Mesendoderm (in vitro differentiated cells): ENCODE data around the gene MMP21.

Source experiments
- DNase-seq: peaks from one replicate; pipeline ENCODE4 v3.0.0; 2013
- H2AK5ac ChIP-seq: 2 replicates; pipeline ENCODE4 v1.6.1; 2013; ENCODE audit warnings: low read length, inconsistent platforms
- H2BK120ac ChIP-seq: 2 replicates; pipeline ENCODE4 v1.6.1; 2013; ENCODE audit warnings: low read depth, mild to moderate bottlenecking, low read length, moderate library complexity, mixed read lengths
- H2BK15ac ChIP-seq: replicated peaks from 2 replicates; pipeline ENCODE4 v1.6.1; 2013; ENCODE audit warnings: low read depth, mild to moderate bottlenecking, moderate library complexity
- H2BK5ac ChIP-seq: 2 replicates; pipeline ENCODE4 v1.6.1; 2013; ENCODE audit warnings: low read length, inconsistent platforms
- H3K18ac ChIP-seq: 2 replicates; pipeline ENCODE4 v1.6.1; 2013; ENCODE audit warnings: mild to moderate bottlenecking, low read length, mixed read lengths
- H3K23ac ChIP-seq: one replicate; pipeline ENCODE4 v1.6.1; 2013; ENCODE audit warnings: low read length
- H3K27ac ChIP-seq: 2 replicates; pipeline ENCODE4 v1.5.1; 2013; ENCODE audit warnings: low read depth, mild to moderate bottlenecking, inconsistent platforms, low read length, moderate library complexity
- H3K27me3 ChIP-seq: 2 replicates; pipeline ENCODE4 v1.6.1; 2013; ENCODE audit warnings: low read length, control low read depth, mild to moderate bottlenecking, inconsistent platforms; ENCODE audit not compliant: insufficient read depth, poor library complexity
- H3K36me3 ChIP-seq: 2 replicates; pipeline ENCODE4 v1.6.1; 2013; ENCODE audit warnings: low read length, inconsistent platforms; ENCODE audit not compliant: control insufficient read depth, insufficient read depth
- H3K4ac ChIP-seq: one replicate; pipeline ENCODE4 v1.6.1; 2013; ENCODE audit warnings: low read depth, mild to moderate bottlenecking, low read length, moderate library complexity
- H3K4me1 ChIP-seq: 2 replicates; pipeline ENCODE4 v1.6.1; 2013; ENCODE audit warnings: low read depth, low read length, inconsistent platforms; ENCODE audit not compliant: control insufficient read depth
- H3K4me2 ChIP-seq: 2 replicates; pipeline ENCODE4 v1.6.1; 2013; ENCODE audit warnings: low read length
- H3K4me3 ChIP-seq: 2 replicates; pipeline ENCODE4 v1.5.1; 2013; ENCODE audit warnings: mild to moderate bottlenecking, low read length
- H3K56ac ChIP-seq: one replicate; pipeline ENCODE4 v1.6.1; 2013; ENCODE audit warnings: low read length
- H3K79me1 ChIP-seq: 2 replicates; pipeline ENCODE4 v1.6.1; 2013; ENCODE audit warnings: low read length, inconsistent platforms
- H3K79me2 ChIP-seq: 2 replicates; pipeline ENCODE4 v1.6.1; 2013; ENCODE audit warnings: mild to moderate bottlenecking, low read length; ENCODE audit not compliant: control insufficient read depth, insufficient read depth
- H3K9ac ChIP-seq: 2 replicates; pipeline ENCODE4 v1.6.1; 2013; ENCODE audit warnings: low read length, inconsistent platforms
- H4K5ac ChIP-seq: one replicate; pipeline ENCODE4 v1.6.1; 2013; ENCODE audit warnings: low read length
- H4K8ac ChIP-seq: one replicate; pipeline ENCODE4 v1.6.1; 2013; ENCODE audit warnings: low read depth, mild to moderate bottlenecking, control low read depth, low read length, moderate library complexity
- WGBS: extraction: QIAGEN DNeasy Blood & Tissue Kit; methylation state at CpG from one replicate; pipeline ENCODE4 v1.1.7; 2013; ENCODE audit warnings: low lambda C conversion rate, missing lambda C conversion rate; ENCODE audit not compliant: insufficient coverage; ENCODE audit errors: extremely low coverage; 5-methylcytosine and 5-hydroxymethylcytosine counted together

MMP21 gene

GRCh38 chr10:125817337-125817946 is 41.8 kb upstream of the MMP21 start:
- Histone ChIP-seq H3K27ac (no peak overlapping the region), H3K9ac (no peak overlapping the region), H2BK5ac (no peak overlapping the region), H2BK15ac (no peak overlapping the region), H3K18ac (no peak overlapping the region), H3K56ac (no peak overlapping the region), H3K4ac (no peak overlapping the region), H4K5ac (no peak overlapping the region), H3K27me3 (no peaks in the 10 kb centered on the region), H3K36me3 (no peaks in the 10 kb centered on the region), H3K23ac (no peak overlapping the region), H4K8ac (no peak overlapping the region), H3K4me3 (no peak overlapping the region), H3K4me1 (no peaks in the 10 kb centered on the region), H3K79me2 (no peaks in the 10 kb centered on the region), H3K79me1 (no peaks in the 10 kb centered on the region), H3K4me2 (no peak overlapping the region), H2BK120ac (no peak overlapping the region), H2AK5ac (no peak overlapping the region)
- no CpG with 5 or more reads among the region's 6 CpGs for WGBS
- DNase-seq, result no peak

- no peaks in the 10 kb centered on the region for H3K79me2 ChIP-seq
- no peak overlapping the region for H3K4me2 ChIP-seq
- H3K18ac ChIP-seq, result no peak overlapping the region
- H3K36me3 ChIP-seq, result no peaks in the 10 kb centered on the region
- no peak overlapping the region for H2BK5ac ChIP-seq
- H3K79me1 ChIP-seq, result no peaks in the 10 kb centered on the region
- no CpG with 5 or more reads among the region's 4 CpGs for WGBS
- no peak overlapping the region for H2BK120ac ChIP-seq
- no peak for DNase-seq
- no peak overlapping the region for H3K9ac ChIP-seq
- H3K4me3 ChIP-seq, result no peak overlapping the region
- no peaks in the 10 kb centered on the region for H3K4me1 ChIP-seq
- H3K23ac ChIP-seq, result no peak overlapping the region
- no peak overlapping the region for H2BK15ac ChIP-seq
- H4K5ac ChIP-seq, result no peak overlapping the region
- H2AK5ac ChIP-seq, result no peak overlapping the region
- no peak overlapping the region for H3K27ac ChIP-seq
- H3K27me3 ChIP-seq, result no peaks in the 10 kb centered on the region
- no peak overlapping the region for H4K8ac ChIP-seq
- no peak overlapping the region for H3K56ac ChIP-seq
- no peak overlapping the region for H3K4ac ChIP-seq
These were observed 40.9 kb upstream of the MMP21 start for GRCh38 chr10:125816548-125816947.

DNA sequence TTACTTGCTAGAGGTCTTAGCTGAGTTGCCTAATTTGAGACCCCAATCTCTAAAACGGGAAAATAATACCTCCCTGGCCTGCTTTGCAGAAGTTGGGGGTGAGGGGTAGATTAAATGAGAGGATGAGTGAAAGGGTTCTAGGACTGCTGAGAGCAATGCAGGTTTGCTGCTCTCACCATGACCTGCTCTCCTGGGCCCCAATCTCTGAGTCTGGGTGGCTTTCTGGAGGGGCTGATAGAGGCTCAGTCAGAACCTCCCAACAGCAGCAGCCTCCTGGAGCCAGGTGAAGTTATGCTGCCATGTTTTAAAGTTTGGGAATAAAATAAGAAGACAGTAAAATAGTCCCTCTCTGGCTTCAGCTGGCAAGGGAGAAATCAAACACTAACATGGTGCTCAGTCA is 40.1 kb upstream of the MMP21 start:
- H2BK15ac ChIP-seq, result no peak overlapping the region
- H3K79me1 ChIP-seq, result no peaks in the 10 kb centered on the region
- no peak overlapping the region for H3K27ac ChIP-seq
- no peak overlapping the region for H2BK120ac ChIP-seq
- H2BK5ac ChIP-seq, result no peak overlapping the region
- no peak overlapping the region for H4K5ac ChIP-seq
- DNase-seq, result no peak
- no peak overlapping the region for H2AK5ac ChIP-seq
- no peaks in the 10 kb centered on the region for H3K79me2 ChIP-seq
- no peak overlapping the region for H3K4me2 ChIP-seq
- H3K4ac ChIP-seq, result no peak overlapping the region
- H3K27me3 ChIP-seq, result no peaks in the 10 kb centered on the region
- no peak overlapping the region for H3K23ac ChIP-seq
- WGBS, result no CpG with 5 or more reads among the region's 1 CpG
- H3K36me3 ChIP-seq, result no peaks in the 10 kb centered on the region
- no peak overlapping the region for H3K9ac ChIP-seq
- H3K4me3 ChIP-seq, result no peak overlapping the region
- H3K56ac ChIP-seq, result no peak overlapping the region
- no peak overlapping the region for H4K8ac ChIP-seq
- H3K18ac ChIP-seq, result no peak overlapping the region
- no peaks in the 10 kb centered on the region for H3K4me1 ChIP-seq

DNA sequence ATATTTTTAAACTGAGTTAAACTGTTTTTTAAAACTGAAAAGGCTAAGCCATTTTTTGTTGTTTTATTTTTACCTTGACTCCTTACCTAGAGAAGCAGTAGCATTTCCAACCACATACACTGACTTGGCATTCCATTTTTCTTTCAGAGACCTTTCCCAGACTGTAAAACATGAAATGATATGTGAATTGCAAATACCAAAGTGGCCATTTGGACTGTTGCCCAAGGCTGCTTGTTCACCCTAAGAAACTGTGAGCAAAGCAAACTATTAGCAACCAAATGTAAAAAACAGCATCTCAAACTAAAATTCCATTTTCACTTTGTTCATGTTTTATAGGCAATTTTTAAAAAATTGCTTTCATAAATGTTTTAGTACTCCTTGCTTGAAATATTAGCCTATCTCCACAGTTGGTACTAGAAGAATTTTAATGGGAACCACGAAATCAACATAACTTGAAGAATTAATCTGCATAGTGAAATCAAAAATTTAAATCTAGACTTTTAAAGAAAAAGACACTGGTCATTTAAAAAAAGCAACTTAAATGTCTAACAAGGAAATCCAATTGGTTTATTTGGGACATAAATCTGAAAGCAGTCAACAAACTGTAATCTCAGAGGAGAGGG is 36.6 kb upstream of the MMP21 start:
- H3K4me2 ChIP-seq, result no peak overlapping the region
- no peaks in the 10 kb centered on the region for H3K4me1 ChIP-seq
- no peak for DNase-seq
- no peak overlapping the region for H2BK5ac ChIP-seq
- no peaks in the 10 kb centered on the region for H3K27me3 ChIP-seq
- H4K8ac ChIP-seq, result no peak overlapping the region
- no peaks in the 10 kb centered on the region for H3K79me1 ChIP-seq
- H2BK120ac ChIP-seq, result no peak overlapping the region
- H3K4ac ChIP-seq, result no peak overlapping the region
- no peak overlapping the region for H3K18ac ChIP-seq
- no peak overlapping the region for H3K23ac ChIP-seq
- no peak overlapping the region for H2BK15ac ChIP-seq
- H3K9ac ChIP-seq, result no peak overlapping the region
- H2AK5ac ChIP-seq, result no peak overlapping the region
- H3K56ac ChIP-seq, result no peak overlapping the region
- H3K79me2 ChIP-seq, result no peaks in the 10 kb centered on the region
- no peak overlapping the region for H3K27ac ChIP-seq
- no peak overlapping the region for H3K4me3 ChIP-seq
- no peaks in the 10 kb centered on the region for H3K36me3 ChIP-seq
- WGBS, result no CpG with 5 or more reads among the region's 1 CpG
- no peak overlapping the region for H4K5ac ChIP-seq

DNA sequence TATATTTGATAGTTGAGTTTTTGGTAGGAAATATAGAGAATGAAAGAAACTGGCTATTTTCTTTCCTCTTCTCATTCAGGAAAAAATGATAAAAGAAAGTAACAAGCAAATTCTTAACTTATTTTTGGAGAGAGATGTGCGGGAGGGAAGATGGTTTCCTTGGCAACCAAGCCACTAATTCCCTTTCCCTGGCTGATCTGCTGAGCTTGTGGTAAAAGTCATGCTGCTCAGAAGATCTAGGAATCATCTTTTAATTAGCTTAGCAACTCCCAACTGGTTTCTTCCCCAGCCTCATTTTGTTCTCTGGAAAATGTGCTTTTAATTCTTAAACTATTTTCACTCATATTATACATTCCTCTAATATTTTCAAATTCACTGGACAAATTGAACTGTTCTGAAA is 35.6 kb upstream of the MMP21 start:
- no peak overlapping the region for H2BK15ac ChIP-seq
- H3K4me2 ChIP-seq, result no peak overlapping the region
- H3K56ac ChIP-seq, result no peak overlapping the region
- no peaks in the 10 kb centered on the region for H3K36me3 ChIP-seq
- no peak overlapping the region for H3K4ac ChIP-seq
- no CpG with 5 or more reads among the region's 1 CpG for WGBS
- no peak overlapping the region for H3K4me3 ChIP-seq
- no peak overlapping the region for H3K27ac ChIP-seq
- no peak overlapping the region for H2BK120ac ChIP-seq
- no peaks in the 10 kb centered on the region for H3K27me3 ChIP-seq
- H3K79me2 ChIP-seq, result no peaks in the 10 kb centered on the region
- H3K18ac ChIP-seq, result no peak overlapping the region
- H3K23ac ChIP-seq, result no peak overlapping the region
- H2BK5ac ChIP-seq, result no peak overlapping the region
- DNase-seq, result no peak
- H3K4me1 ChIP-seq, result no peaks in the 10 kb centered on the region
- no peak overlapping the region for H4K8ac ChIP-seq
- H4K5ac ChIP-seq, result no peak overlapping the region
- no peak overlapping the region for H2AK5ac ChIP-seq
- no peak overlapping the region for H3K9ac ChIP-seq
- H3K79me1 ChIP-seq, result no peaks in the 10 kb centered on the region

- no peak overlapping the region for H3K4ac ChIP-seq
- no peak overlapping the region for H4K5ac ChIP-seq
- no CpG with 5 or more reads among the region's 1 CpG for WGBS
- no peak overlapping the region for H3K27ac ChIP-seq
- H3K23ac ChIP-seq, result no peak overlapping the region
- no peak overlapping the region for H3K4me3 ChIP-seq
- H3K79me1 ChIP-seq, result no peaks in the 10 kb centered on the region
- no peak overlapping the region for H2BK15ac ChIP-seq
- no peak overlapping the region for H4K8ac ChIP-seq
- no peaks in the 10 kb centered on the region for H3K36me3 ChIP-seq
- no peaks in the 10 kb centered on the region for H3K27me3 ChIP-seq
- H3K9ac ChIP-seq, result no peak overlapping the region
- no peak overlapping the region for H2AK5ac ChIP-seq
- H3K79me2 ChIP-seq, result no peaks in the 10 kb centered on the region
- no peak overlapping the region for H3K4me2 ChIP-seq
- no peaks in the 10 kb centered on the region for H3K4me1 ChIP-seq
- H2BK5ac ChIP-seq, result no peak overlapping the region
- no peak overlapping the region for H3K56ac ChIP-seq
- H3K18ac ChIP-seq, result no peak overlapping the region
- DNase-seq, result no peak
- H2BK120ac ChIP-seq, result no peak overlapping the region
These were observed 32.4 kb upstream of the MMP21 start for GRCh38 chr10:125808047-125808446.
